ENCODE results near the gene PABPN1L. TPM values are rescaled to one million over a fixed set of nuclear protein-coding genes. Genes with fewer than 3 reads are reported as not detected.

The PABPN1L gene
- total RNA-seq, 4 donors from 2014 or later: not detected

DNA sequence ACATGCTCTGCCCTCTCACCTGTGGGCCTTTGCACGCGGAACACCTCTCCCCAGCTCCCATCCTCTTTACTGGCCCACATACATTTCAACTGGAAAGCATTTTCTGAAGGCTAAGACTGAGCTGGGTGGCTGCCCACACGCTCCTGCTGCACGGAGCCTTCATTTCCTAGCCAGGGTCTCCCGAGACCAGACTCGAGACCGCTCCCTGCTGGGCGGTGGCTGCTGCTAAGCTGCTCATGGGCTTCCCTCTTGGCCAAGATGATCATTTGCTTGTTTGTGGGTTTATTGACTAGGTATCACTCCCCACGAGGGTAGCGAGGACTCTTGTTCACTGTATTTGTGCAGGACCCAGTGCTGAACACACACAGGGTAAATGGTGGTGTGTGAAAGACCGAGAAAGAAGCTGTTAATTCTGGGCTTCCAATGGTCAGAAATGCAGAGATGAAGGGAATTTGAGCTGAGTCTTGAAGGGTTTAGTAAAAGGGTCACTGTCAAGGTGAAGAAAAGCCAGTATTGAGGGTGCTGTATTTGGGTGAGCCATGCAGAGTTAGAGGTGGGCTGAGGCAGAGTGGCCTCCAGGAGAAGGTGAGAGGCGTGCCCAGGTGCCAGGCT, 8.6 kb downstream of the PABPN1L start:
- peak overlapping the region; percentile 81 to 90 (median 88) for H3K27ac ChIP-seq
- TF ChIP-seq, protein P1, sequence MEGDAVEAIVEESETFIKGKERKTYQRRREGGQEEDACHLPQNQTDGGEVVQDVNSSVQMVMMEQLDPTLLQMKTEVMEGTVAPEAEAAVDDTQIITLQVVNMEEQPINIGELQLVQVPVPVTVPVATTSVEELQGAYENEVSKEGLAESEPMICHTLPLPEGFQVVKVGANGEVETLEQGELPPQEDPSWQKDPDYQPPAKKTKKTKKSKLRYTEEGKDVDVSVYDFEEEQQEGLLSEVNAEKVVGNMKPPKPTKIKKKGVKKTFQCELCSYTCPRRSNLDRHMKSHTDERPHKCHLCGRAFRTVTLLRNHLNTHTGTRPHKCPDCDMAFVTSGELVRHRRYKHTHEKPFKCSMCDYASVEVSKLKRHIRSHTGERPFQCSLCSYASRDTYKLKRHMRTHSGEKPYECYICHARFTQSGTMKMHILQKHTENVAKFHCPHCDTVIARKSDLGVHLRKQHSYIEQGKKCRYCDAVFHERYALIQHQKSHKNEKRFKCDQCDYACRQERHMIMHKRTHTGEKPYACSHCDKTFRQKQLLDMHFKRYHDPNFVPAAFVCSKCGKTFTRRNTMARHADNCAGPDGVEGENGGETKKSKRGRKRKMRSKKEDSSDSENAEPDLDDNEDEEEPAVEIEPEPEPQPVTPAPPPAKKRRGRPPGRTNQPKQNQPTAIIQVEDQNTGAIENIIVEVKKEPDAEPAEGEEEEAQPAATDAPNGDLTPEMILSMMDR (IDR thresholded peaks at IDR 0.05): peak; percentile 32 to 67 (median 52)
- no peak for TF ChIP-seq POLR2A (IDR thresholded peaks at IDR 0.05)
- 15 to 22% methylated on average over 6 to 12 of the region's 12 CpGs for WGBS, 2 donors
- no peaks in the 10 kb centered on the region for H3K27me3 ChIP-seq
- H3K4me1 ChIP-seq: peaks cover 16 to 50% (median 21%) of the 10 kb centered on the region in 3 donors
- H3K9me3 ChIP-seq: no peaks in the 10 kb centered on the region
- DNase-seq: no peak
- H3K4me3 ChIP-seq: peak overlapping the region; percentile 81 to 99 (median 86)
- H3K36me3 ChIP-seq: peaks cover 9 to 59% (median 26%) of the 10 kb centered on the region in 3 donors
- intact Hi-C loops (cut with DNase I): loop anchor here (5.0 kb wide), 1 partner anchor 46 kb away; the partner anchor contains the start of gene APRT

DNA sequence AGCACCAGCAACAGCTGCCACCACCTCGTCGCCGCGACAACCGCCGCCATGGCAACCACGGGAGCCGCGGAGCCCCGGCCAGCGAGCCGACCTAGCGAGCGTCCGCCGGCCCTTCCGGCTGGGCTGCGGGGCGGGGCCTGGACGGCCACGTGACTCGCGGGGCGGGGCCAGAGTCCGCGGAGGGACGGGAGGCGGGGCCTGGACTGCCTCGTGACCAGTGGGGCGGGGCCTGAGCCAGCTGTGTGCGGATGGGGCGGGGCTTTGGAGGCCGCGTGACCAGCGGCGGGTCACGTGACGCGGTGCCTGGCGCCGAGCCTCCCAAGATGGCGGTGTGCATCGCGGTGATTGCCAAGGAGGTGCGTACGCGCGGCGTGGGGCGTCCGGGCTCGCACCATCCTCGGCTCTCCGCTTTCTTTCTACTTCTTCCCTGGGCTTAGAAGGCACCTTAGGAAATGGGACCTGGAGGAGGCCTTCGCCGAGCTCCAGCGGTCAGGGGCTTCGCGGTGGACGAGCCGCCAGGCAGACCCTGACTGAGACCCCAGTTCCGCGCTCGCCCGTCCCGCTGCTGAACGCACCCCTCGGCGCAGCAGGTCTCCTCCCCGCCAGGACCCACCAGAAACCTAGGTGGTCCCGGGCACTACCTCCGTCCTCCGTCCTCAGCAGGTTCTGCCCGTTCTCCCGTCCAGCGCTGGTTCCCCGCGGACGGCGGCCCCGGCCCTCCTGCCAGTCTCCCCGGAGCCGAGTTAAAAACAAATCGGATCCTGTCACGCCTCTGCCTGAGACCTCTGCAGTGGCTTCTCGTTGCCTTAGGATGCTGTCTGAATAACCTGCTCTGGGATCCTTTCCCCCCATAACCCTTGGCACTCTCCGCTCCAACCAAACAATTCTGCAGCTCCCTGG, 9.4 kb downstream of the PABPN1L start, which contains the start of the genes GALNS and TRAPPC2L:
Gene GALNS (minus strand): TSS at position 120 of the 900 bp plus-strand sequence. CDS start 70 bp downstream, at position 50.
Gene TRAPPC2L (plus strand): TSS at position 300 of the 900 bp plus-strand sequence. CDS start 24 bp downstream, at position 324.
- TF ChIP-seq, protein P1 (IDR thresholded peaks at IDR 0.05): peak in 1 of 6 experiments; percentile 20
- peak in 3 of 4 donors; percentile 68 to 82 (median 73) for TF ChIP-seq POLR2A (IDR thresholded peaks at IDR 0.05)
- peak; percentile 84 for DNase-seq
- Histone ChIP-seq H3K27ac (peak within 1 kb of the TSS; percentile 81 to 90 (median 88)), H3K9me3 (no peaks in the 10 kb centered on the region), H3K27me3 (no peaks in the 10 kb centered on the region), H3K4me1 (peaks cover 16 to 50% (median 21%) of the 10 kb centered on the region in 3 donors), H3K4me3 (peak within 1 kb of the TSS; percentile 81 to 99 (median 86)), H3K36me3 (peaks cover 9 to 51% (median 23%) of the 10 kb centered on the region in 3 donors)
- 0 to 1% methylated on average over 10 to 14 of the region's 87 CpGs for WGBS, 2 donors
- intact Hi-C loops (cut with DNase I): loop anchor here (5.0 kb wide), 1 partner anchor 45 kb away; the partner anchor contains the start of gene APRT

DNA sequence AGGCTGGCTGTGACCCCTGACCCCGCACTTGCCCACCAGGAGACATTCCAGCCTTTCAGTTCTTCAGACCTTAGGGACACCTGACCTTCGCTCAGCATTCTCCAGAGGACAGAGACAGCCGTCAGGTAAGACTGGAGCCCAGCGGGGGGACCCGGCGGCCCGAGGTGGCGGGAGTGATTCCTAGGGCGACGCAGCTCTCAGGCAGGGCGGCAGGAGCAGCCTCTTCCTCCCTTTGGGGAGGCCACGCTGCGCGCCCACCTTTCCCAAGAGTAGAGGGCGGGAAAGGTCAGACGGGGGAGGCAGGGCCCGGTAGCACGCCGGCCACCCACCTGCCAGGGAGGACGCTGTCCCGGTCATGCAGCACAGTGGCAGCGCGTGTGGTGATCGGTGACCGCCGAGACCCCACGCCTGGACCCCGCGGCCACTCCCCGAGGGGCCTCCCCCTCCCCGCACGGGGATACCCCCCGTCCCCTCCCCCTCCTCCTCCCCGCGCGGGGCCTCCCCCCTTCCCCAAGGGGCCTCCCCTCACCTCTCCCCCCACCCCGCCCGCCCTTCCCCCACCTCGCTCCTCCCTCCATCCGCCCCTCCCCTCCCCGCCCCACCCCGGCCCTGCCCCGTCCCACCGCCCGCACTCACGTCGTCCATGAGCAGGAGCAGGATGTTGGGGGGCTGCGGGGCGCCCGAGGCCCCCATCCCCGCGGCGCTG, 10.2 kb downstream of the PABPN1L start:
- peaks cover 9 to 51% (median 19%) of the 10 kb centered on the region in 3 donors for H3K36me3 ChIP-seq
- TF ChIP-seq, protein P1 (IDR thresholded peaks at IDR 0.05): no peak
- peak overlapping the region; percentile 81 to 99 (median 86) for H3K4me3 ChIP-seq
- peaks cover 16 to 50% (median 21%) of the 10 kb centered on the region in 3 donors for H3K4me1 ChIP-seq
- H3K27me3 ChIP-seq: no peaks in the 10 kb centered on the region
- H3K27ac ChIP-seq: peak overlapping the region; percentile 78 to 90 (median 82)
- H3K9me3 ChIP-seq: no peaks in the 10 kb centered on the region
- intact Hi-C loops (cut with DNase I): loop anchor here (5.0 kb wide), 1 partner anchor 44 kb away; the partner anchor contains the start of gene APRT
- no peak for DNase-seq
- WGBS, 2 donors: 0 to 47% methylated on average over 3 to 7 of the region's 53 CpGs

DNA sequence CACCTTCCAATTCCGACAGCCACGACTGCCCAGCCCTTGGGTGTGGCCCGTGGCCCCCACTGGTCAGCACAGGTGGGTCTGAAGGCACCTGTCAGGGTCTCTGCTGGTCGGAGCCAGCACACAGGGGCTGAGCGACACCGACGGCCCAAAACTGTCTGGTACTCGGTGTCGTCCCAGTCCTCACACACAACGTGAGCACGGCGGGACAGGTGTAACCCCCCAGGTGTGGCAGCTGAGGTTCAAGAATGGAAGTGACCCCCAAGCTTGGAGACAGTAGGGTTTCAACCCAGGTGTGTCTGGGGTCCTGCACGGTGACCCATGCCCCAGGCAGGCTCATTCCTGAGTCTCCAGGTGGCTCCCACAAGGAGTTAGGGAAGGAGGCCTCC, 10.7 kb downstream of the PABPN1L start:
- Histone ChIP-seq H3K27me3 (no peaks in the 10 kb centered on the region), H3K27ac (peak overlapping the region; percentile 78 to 90 (median 82)), H3K4me1 (peaks cover 16 to 50% (median 21%) of the 10 kb centered on the region in 3 donors), H3K9me3 (no peaks in the 10 kb centered on the region), H3K36me3 (peaks cover 4 to 51% (median 13%) of the 10 kb centered on the region in 3 donors), H3K4me3 (peak overlapping the region; percentile 81 to 99 (median 86))
- WGBS, 2 donors: 57 to 78% methylated on average over 4 to 13 of the region's 13 CpGs
- DNase-seq: no peak
- TF ChIP-seq POLR2A (IDR thresholded peaks at IDR 0.05): no peak
- intact Hi-C loops (cut with DNase I): loop anchor here (5.0 kb wide), 1 partner anchor 43 kb away; the partner anchor contains the start of gene APRT

DNA sequence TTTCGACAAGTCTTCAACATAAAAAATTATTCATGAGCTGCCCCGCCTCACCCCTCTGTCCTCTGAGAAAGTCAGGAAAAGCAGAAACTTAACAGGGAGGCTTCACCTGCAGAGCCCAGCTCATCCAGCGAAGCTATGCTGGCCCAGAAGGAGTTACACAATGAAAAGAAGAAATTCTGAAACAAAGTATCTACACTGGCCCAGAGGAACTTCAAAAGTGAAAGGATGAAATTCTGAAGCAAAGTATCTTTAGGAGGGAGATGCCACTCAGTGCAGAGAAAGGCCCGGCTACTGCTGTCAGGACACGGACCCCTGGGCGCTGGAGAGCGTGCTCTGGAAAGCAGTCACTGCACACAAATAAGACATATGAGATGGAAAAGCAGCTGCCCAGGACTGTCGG, 11.3 kb downstream of the PABPN1L start:
- intact Hi-C loops (cut with DNase I): loop anchor here (5.0 kb wide), 1 partner anchor 43 kb away; the partner anchor contains the start of gene APRT
- TF ChIP-seq, protein P1 (IDR thresholded peaks at IDR 0.05): no peak
- TF ChIP-seq POLR2A (IDR thresholded peaks at IDR 0.05): no peak
- Histone ChIP-seq H3K27ac (no peak overlapping the region), H3K9me3 (no peaks in the 10 kb centered on the region), H3K4me3 (no peak overlapping the region), H3K27me3 (no peaks in the 10 kb centered on the region), H3K36me3 (peaks cover 0 to 51% (median 8%) of the 10 kb centered on the region in 3 donors), H3K4me1 (peaks cover 16 to 50% (median 21%) of the 10 kb centered on the region in 3 donors)
- 77 to 87% methylated on average over 7 to 8 of the region's 8 CpGs for WGBS, 2 donors
- no peak for DNase-seq
